ENCODE data around the gene GNAT2. TPM values are rescaled to one million over a fixed set of nuclear protein-coding genes. Genes with fewer than 3 reads are reported as not detected.

Gene GNAT2
- total RNA-seq, 1 experiment from 2014 or later: 0.20 TPM

GRCh38 chr1:109564194-109564878 is 55.1 kb downstream of the GNAT2 start:
- H2BK20ac ChIP-seq (ENCODE audit: low read depth, low read length, poor library complexity, severe bottlenecking): no peak overlapping the region
- no peak for TF ChIP-seq CTCF (conservative IDR thresholded peaks at IDR 0.05)

More at GRCh38 chr1:109564194-109564878, 55.1 kb downstream of the GNAT2 start:
- Mint-ChIP-seq H3K9me3 (no peaks in the 10 kb centered on the region), H3K4me3 (peak overlapping the region; percentile 16 to 39; a peak in 3 of 5 replicates), H3K36me3 (ENCODE audit: insufficient read depth in 1 of 3, low read depth in 3 of 3) (peaks cover 0 to 2% (median 0%) of the 10 kb centered on the region in 3 experiments; a peak in 1 of 7 replicates), H3K27ac (peak overlapping the region; percentile 76 to 98 (median 85)), H3K4me1 (peaks cover 38 to 40% of the 10 kb centered on the region in 2 experiments), H3K27me3 (ENCODE audit: low read depth) (no peaks in the 10 kb centered on the region)
- peak overlapping the region; percentile 87 for H2BK5ac ChIP-seq (ENCODE audit: insufficient read length, low read length)
- H4K8ac ChIP-seq (replicated peaks; ENCODE audit: insufficient read length, low read depth, low read length): no peak overlapping the region
- no peak overlapping the region for H2AFZ ChIP-seq (ENCODE audit: low read length)
- peaks cover 3% of the 10 kb centered on the region for H3K79me1 ChIP-seq (ENCODE audit: insufficient read depth, low read depth, low read length, poor library complexity, severe bottlenecking)
- no peaks in the 10 kb centered on the region for H3K23me2 ChIP-seq (ENCODE audit: insufficient read length, low read depth, low read length, poor library complexity, severe bottlenecking)
- peak overlapping the region; percentile 82 for H3K18ac ChIP-seq (ENCODE audit: insufficient read length, low read depth, low read length)
- H3K4me2 ChIP-seq (ENCODE audit: insufficient read depth, insufficient read length, low read length): peak overlapping the region; percentile 43
- no peaks in the 10 kb centered on the region for H3K9me3 ChIP-seq (ENCODE audit: control insufficient read depth, low read depth, low read length)
- H3K4ac ChIP-seq (ENCODE audit: low read depth, low read length): peak overlapping the region; percentile 71; the same call in 1 of the 2 replicates
- H3K9ac ChIP-seq (ENCODE audit: extremely low read depth, insufficient read length, low read length): peak overlapping the region; percentile 48
- no peaks in the 10 kb centered on the region for H3K27me3 ChIP-seq (ENCODE audit: insufficient read depth, low read length)
- DNase-seq: no peak
- peak overlapping the region; percentile 40 for H2BK12ac ChIP-seq (ENCODE audit: insufficient read length, low read depth, low read length)
- peak overlapping the region; percentile 12 for H4K5ac ChIP-seq (ENCODE audit: insufficient read length, low read depth, low read length)
- H4K91ac ChIP-seq (ENCODE audit: insufficient read length, low read depth, low read length): no peak overlapping the region
- H3K14ac ChIP-seq (ENCODE audit: insufficient read depth, low read length): peak overlapping the region; percentile 78; the same call in 1 of the 2 replicates
- H3K27ac ChIP-seq (ENCODE audit: insufficient read length, low read depth, low read length): peak overlapping the region; percentile 95
- peak overlapping the region; percentile 95 for H2BK120ac ChIP-seq (ENCODE audit: low read depth, low read length, poor library complexity, severe bottlenecking)
- no peak overlapping the region for H3K23ac ChIP-seq (ENCODE audit: insufficient read length, low read depth, low read length)
- WGBS (ENCODE audit: extremely low coverage, insufficient read length, low lambda C conversion rate): no CpG with 5 or more reads among the region's 7 CpGs
- peaks cover 18% of the 10 kb centered on the region; the same call in 1 of the 2 replicates for H3K79me2 ChIP-seq (ENCODE audit: insufficient read depth, low read length)
- no peak overlapping the region for H2BK15ac ChIP-seq (ENCODE audit: low read depth, low read length)
- no peak overlapping the region for H3K56ac ChIP-seq (ENCODE audit: insufficient read length, low read depth, low read length)
- H2AK5ac ChIP-seq (ENCODE audit: insufficient read length, low read length): peak overlapping the region; percentile 79
- H3K4me1 ChIP-seq (ENCODE audit: insufficient read depth, low read length): peaks cover 4% of the 10 kb centered on the region; the same call in 1 of the 2 replicates
- H4K20me1 ChIP-seq (ENCODE audit: control insufficient read depth, insufficient read depth, insufficient read length): no peaks in the 10 kb centered on the region
- peak overlapping the region; percentile 98 for H3T11ph ChIP-seq (ENCODE audit: low read length)
